GM19351 (cell line): ENCODE measurements around the gene ELFN1.

Source experiments
- ATAC-seq: cut with Tn5 transposase; IDR thresholded peaks from one replicate; pipeline ENCODE4 v1.9.1; 2021; ENCODE audit warnings: mild to moderate bottlenecking, moderate library complexity; ENCODE audit not compliant: unreplicated experiment

Gene ELFN1

DNA sequence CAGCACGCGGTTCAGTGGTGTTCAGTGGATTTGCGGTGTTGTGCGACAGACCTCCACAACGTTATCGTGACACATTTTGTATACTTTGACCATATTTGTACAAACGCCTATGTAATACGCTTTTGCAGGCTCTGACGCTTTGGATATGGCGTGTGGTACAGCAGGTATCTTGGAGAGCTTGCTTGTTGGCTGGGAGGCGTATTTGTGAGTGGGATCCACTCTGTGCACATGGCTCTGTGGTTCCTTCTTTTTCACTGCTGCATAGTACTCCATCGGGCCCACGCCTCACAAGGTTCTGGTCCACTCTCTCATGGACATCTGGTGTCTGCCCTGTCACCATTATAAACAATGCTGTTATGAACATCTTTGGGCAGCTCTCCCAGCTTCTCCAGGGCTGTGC, 53.2 kb downstream of the ELFN1 start:
- no peak for ATAC-seq

DNA sequence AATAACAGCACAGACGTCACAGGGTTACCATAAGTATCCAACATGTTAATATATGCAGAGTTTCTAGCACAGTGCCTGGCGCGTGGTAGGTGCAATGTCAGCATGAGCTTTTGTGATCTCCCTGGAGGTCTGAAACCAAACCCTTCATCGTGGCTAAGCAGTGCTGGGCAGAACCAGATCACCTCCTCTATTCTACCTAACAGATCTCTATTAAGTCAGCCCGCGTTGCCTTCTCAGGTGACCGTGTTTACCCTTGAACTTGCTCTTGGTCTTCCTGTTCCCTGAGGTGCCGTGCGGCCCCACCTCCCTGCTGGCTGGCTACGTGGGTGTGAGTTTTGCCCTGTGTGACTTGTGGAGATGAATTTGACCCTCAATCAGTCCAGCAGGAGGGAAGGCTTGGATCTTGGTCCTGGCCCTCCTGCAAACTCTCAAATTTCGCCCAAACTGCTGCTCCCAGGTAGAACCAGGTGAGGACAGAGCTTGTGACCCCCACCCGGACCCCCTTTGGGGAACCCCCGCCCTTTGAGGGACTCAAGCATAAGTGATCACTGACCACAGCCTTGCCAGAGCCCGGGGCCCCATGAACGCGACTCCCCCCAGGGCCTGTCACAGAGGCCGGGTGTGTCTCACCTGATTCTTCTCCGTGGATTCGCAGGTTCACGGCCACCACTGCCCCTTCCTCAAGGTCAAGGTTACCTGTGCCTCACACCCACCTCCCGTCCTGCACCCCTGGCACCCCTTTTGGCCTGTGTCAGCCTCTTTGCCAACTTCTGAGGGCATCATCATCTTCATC, 54.2 kb downstream of the ELFN1 start:
- no peak for ATAC-seq

DNA sequence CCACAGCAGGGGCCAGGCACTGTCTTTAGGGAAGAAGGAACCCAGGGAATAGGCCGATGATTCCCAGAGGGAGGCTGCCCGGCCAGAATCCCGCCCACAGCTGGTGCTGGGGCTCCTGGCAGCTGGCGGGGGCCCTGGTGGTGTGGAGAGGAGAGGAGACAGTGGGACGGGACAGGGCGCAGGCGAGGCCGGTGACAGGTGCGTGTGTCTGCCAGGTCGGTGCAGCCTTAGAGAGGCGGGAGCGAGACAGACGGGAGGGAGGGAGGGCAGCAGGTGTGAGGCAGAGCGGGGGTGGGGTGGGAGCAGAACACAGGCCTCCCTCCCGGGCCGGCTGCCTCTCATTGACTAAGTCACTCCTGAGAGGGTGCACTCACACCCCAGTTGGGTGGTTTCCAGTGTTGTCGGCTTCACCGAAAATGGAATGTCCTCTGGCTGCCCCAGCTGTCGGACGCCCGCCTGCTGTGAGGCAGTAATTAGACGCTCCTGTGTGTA, 55.2 kb downstream of the ELFN1 start:
- no peak for ATAC-seq

DNA sequence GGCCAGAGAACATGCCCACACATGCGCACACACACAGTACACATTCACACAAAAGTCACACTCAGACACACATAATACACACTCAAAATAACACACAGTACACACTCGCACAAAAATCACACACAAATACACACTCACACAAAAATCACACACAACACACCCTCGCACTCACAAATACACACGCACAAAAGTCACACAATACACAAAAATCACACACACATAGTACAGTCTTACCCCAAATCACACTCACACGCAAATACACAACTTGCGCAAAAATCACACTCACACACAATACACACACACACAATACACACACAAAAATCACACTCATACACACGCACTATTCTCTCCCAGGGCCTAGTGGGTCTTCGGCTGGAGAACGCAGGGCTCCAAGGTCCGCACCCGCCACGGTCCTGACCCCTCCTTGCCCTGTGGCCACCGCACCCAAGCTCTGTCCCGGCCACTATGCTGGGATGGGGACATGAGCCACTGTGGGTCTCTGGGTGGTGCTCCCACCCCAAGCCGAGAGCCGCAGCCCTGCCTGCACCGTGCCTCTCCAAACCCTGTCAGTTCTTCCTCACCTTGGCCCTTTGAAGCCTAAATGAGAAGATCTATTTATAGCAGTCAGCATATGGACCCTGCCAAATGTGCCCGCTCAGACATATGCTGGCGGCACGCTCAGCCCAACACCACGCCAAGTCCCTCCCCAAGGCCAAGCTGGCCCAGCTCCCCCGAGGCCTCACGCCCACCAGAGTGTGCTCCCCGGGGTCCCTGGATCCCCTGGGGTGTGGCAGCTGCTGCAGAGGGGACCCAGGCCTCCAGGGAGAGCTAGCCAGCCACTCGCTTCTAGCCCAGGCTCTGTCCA, 55.9 kb downstream of the ELFN1 start:
- ATAC-seq, result no peak

DNA sequence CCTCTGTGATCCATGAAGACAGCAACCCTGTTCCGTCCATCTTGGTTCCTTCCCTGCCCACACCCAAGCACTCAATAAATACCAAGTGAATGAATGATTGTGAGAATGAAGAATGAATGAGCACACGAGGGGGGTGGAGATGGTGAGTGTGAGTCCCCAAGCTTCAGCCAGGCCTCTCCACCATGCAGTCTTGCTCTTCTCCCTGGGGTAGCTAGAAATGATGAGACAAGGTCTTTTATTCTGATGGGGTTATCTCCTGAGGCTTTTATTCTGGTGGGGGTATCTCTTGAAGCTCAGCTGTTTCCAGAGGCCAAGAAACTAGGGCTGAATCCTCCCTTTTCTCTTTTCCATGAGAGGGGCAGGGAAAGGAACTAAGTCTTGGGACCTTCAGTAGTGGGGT, 57.0 kb downstream of the ELFN1 start:
- ATAC-seq, result no peak

DNA sequence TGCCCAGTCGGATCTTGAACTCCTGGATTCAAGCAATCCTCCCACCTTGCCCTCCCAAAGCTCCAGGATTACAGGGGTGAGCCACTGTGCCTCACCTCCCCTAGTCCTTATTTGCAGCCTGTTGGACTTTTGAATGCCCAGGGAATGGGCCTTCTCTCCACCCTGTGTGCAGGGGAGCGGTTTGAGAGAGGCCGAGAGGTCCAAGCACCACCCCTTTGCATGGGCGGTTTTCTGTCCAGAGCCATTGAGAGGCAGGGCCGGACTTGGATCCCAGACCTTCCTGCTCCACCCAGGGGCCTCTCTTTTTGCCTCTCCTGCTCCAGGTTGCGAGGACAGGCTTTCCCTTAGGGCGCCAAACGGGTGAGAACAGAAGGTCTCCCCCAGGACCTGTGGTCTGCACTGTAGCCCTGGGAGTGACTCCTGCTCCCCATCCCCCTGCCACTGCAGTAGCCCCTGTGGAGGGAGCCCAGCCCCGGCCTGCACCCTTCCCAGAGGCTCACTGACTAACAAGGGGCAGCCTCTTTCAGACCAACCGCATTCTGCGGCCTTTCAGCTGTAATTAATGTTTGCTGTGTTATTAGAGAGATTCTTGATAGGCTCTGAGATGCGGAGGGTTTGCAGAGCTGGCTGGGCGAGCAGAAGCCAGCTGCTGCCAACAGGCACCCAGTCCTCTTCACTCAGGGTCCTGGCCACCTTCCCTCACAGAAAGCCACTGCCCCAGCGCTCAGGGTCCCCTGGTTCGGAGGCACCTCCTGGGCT, 57.9 kb downstream of the ELFN1 start:
- no peak for ATAC-seq

DNA sequence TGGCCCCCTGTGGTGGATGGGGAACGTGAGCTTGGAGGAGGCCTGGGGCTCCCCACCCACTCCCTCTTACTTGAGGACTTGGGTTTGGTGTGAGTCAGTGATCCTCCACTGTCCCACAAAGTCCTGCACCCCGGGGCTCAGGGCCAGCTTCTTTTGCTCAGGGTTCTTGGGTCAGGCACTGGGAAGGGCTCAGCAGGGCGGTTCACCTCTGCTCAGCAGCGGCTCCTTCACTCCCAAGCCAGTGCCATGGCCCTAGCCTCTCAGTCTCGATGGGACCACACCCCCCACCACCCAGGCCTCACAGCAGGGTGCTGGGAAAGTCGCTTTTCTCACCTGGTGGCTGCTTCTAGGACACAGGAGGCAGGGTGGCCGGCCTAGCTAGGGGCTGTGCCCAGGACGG, 59.1 kb downstream of the ELFN1 start:
- ATAC-seq, result no peak

DNA sequence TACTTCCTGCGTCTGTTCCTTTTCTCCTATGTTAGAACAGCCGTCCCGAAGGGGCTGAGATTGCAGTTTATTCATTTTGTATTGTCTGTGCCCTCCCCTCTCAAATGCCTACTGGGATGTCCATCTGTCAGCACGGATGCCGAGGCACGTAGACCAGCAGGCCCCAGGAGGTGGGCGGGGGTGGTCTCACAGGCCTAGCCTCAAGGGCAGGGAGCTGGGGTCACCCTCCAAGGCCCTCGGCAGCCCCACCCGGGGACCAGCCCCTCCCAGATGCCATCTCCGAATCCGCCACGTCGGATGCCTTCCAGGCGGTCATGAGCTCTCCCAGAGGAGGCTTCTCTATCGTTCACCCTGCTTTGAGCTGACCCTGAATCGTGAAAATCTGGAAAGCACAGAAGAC, 59.7 kb downstream of the ELFN1 start:
- no peak for ATAC-seq

DNA sequence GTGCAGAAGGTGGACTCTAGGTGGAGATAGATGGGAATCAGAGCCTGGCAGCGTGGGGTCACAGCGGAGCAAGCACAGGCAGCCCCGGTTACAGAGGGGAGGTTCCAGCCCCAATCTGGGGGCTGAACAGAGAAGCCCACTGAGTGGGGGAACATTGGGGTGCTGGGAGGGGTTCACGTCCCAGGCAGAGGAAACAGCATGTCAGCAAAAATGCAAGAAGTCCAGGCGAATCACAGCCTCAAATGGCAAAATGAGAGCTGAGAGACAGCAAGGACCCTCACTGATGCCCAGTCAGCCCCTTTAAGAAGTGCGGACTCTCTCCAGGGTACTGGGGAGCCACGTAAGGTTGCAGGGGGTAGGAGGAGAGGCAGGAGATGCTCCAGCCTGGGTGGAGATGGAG, 62.0 kb downstream of the ELFN1 start:
- no peak for ATAC-seq

DNA sequence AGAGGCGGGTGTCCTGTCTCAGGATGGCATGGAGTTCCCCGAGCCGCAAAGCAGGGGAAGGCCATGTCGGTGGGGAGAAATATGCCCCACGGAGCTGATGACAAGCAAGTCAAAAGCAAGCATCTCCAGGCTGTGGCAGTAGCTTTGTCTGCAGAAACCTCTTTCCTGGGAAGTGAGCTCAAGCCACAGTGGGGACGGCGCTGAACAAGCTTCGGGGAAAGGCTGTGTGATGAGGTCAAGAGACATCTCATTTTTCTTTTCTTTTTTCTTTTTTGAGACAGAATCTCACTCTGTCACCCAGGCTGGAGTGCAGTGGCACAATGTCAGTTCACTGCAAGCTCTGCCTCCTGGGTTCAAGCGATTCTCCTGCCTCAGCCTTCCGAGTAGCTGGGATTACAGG, 62.6 kb downstream of the ELFN1 start:
- no peak for ATAC-seq

DNA sequence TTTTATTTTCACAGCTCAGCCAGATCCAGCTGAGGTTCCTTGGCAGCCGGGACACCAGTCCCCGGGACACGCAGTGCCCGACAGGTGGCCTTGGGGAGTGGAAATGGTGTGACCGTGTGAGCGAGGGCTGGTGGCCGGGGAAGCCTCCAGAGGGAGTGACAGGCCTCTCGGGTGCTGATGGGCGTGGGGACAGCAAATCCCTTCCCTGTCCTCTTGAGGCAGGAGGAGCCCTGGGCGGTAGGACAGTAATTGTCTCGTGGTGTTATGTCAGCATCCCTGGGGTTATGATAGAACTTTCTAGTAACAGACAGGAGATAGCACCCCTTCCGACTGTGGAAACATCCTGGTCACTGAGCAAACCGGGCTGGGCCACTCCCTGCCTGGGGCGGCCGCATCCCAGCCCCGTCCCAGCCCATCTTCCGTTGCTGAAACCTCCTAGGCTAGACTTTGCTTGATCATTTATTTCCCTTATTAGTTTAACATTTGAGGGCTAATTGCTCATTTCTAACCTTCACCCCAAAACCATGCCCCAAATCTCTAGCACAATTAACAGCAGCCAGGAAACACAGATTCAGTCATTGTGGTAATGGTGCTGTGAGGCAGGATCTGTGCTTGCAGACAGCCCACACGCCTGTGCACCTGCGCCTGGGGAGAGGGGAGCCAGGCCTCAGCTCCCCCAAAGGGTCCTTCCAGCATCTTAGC, 63.3 kb downstream of the ELFN1 start:
- no peak for ATAC-seq

DNA sequence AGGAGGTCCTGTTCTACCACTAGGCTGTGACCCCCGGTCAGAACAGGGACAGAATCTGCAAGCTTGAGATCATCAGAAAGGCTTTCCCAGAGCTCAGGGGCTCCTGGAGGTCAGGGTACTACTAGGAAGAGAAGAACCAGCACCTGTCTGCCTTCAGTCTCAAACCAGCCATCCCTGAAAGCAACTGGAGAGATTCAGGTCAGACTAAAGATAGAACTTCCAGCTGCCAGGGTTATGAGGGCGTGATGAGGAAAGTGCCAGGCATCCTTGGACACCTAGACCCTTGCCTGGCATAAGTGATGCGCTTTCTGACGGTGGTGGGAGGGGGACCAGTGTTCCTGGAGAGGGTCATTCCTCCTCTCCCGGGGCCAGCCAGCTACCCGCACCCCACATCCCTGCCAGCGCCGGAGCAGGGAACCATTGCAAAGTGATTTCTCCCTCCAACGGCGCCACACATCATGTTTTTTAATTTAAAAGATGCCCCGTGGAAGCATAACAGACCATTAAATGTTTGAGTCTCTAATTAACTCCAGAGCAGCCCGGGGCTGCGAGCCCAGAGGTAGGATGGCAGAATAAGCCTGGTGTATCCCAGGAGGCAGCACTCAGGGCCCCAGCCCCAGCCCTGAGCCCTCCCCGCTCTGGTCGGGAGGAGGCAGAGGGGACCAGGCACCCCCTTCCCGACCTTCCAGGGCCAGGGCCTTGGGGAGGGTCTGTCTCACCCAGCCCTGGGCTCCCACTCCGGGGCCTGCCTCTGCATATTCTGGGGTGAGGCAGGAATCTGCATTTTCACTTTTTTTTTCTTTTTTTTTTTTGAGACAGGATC, 64.0 kb downstream of the ELFN1 start:
- no peak for ATAC-seq

DNA sequence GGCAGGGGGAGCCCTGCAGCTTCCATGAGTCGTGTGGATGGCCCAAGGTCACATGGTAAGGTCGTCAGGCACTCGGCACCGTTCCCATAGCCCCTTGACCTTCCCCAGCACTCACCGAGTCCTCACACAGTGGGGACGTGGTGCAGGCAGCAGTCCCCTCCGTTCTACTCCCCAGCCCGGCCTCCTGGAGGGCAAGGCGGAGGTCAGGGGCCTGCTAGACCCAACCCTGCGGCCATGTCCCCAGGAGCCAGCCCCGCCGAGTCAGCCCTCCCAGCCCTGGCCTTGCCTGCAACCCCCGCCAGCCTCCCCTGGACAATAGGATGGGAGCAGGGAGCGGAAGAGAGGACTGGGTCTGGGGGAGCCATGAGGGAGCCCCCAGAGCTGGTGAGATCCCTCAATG, 65.2 kb downstream of the ELFN1 start:
- ATAC-seq, result no peak

DNA sequence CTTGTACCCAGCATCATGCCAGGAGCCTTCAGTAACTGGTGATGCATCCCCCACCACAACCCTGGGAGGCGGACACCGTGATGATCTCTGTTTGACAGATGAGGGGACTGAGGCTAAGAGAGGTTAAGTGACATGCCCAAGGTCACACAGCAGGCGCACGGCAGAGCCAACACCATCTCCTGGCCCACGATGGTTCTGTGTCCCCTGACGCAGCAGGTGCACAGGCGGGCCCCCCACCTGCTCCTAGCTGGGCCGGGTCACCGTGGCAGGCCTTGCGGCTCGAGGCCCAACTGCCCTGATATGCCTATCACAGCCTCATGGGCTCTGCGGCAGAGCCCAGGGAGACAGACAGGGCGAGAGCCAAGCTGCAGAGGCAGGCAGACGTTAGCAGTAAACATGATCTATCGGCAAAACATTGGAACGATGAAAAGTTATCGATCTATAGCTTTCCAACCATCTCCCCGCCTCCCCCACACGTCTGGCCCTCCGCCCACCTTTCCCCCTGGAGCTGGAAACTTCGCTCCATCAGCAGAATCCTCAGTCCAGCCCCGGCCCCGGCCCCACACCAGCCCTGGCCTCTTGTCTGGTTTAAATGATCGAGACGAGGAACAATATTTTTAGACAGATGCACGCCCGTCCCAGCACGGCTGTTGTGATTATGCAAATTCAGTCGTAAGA, 65.9 kb downstream of the ELFN1 start:
- ATAC-seq, result no peak

DNA sequence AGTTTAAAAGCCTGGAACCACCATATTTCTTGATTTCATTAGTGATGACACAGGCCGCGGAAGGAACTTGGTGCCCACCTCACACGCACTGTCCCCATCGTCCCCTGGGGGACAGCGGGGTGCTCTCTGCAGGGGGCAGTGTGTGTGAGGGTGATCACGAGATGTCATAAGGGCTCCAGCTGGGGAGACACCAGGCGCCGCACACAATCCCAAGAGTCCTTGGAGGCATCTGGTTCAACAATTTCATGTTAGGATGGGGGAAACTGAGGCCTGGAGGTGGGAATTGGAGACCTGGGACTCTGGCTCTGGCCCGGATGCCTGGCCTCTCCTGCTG, 66.4 kb downstream of the ELFN1 start:
- ATAC-seq, result no peak

DNA sequence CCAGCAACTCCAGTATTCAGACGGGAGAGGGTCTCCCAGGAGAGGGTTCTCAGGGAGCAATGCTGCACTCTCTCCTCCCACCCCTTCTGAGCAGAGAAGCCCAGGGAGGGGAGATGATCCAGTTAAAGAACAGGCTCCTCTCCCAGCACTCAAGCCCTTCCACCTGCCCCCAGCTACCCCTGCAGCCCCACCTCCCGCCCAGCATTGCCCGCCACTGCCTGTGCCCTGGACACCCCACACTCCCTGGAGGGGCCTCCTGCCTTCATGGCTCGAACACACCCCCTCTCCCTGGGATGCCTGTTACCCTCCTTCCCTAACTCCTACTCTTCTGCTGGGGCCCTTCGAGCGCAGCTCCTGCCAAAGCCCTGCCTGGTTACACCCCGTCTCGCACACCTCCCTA, 66.8 kb downstream of the ELFN1 start:
- ATAC-seq, result no peak

DNA sequence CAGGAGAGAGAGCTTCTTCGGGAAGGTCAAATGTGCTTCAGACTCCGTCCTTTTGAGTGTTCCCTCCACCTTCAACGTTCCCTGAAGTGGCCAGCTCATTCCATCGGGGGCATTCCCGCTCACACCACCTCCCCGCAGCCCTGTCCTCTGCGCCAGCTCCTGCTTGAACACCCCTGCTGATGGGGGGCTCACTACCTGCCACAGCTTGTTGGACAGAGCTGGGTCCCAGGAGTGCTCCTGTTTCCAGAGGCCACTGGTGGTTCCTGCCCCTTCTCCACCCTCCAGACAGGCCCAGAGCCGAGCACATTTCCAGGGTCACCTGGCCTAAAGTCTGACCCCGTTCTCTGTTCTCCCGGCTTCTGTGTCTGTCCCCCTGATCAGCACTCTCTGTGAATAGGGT, 67.4 kb downstream of the ELFN1 start:
- no peak for ATAC-seq

DNA sequence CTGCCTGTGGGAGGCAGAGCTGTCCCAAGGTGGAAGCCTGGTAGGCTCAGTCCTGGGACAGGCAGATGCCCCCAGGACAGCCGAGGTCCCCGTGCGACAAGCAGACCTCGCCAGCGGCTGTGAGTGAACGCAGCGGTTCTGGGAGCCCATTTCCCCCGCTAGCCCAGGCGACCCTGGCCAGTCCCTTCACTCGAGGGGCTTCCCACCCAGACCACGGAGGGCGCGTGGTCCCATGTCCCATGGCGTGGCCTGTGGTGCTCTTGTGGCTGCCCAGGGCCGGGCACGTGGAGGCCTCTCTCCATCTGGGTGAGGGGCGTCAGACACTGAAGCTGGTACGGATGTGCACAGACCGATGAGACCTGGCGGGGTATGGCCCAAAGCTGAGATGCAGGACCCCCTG, 67.9 kb downstream of the ELFN1 start:
- no peak for ATAC-seq

DNA sequence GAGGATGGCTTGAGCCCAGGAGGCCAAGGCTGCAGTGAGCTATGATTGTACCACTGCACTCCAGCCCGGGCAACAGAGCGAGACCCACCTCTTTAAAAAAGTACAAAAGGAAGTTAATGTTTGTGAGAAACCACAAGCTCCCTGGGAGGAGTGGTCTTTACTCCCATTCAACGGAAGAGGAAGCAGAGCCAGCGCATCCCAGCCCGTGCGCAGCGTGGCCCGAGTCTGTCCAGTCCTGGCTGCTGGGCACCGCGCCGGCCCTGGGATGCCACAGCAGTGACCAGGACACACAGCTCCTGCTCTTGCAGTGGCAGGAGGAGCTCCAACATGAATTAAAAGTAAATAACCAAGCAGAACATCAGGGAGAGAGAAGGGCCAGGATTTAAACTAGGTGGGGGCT, 68.4 kb downstream of the ELFN1 start:
- no peak for ATAC-seq

DNA sequence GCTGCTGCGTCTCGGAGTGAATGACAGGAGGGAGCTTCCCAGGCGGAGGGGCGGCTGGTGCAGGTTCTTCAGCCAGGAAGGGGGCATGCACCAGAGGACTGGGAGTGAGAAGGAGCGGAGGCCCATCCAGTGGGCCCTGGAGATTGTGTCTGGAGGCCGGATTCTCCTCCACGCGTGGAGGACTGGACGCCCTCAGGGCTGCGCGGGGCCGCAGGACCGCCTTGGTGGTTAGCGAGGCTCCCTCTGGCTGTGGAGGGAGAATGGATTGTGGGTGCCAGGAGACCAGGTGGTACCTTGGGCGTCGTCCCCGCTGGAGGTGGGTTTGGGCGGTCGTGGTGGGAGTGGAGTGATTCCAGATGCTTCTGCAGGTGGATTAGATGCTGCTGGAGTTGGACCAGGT, 68.9 kb downstream of the ELFN1 start:
- ATAC-seq, result no peak
